T-cell (primary cell): ENCODE data around the gene APRT. TPM values are rescaled to one million over a fixed set of nuclear protein-coding genes. Genes with fewer than 3 reads are reported as not detected.
"Not testable (repeated sequence)": the region's sequence is repeated elsewhere in the genome, so short reads cannot be mapped to it uniquely, and the experiment has no call there.

Experiments used
- ATAC-seq, 4 experiments: fragments of 200-7000 bp in 3 of 4; fragments of 150-1000 bp in 1 of 4; cut with Tn5 transposase; replicated peaks in 1 of 4; 1 replicate in 3 of 4; 2 replicates in 1 of 4; pipeline ENCODE4 v1.10.0; 2021; ENCODE audit warnings: moderate library complexity in 3 of 4, mild to moderate bottlenecking in 2 of 4, moderate number of reproducible peaks in 1 of 4
- CTCF ChIA-PET, 2 donors: fragments of 300-600 bp; sonication (Branson Sonifier 250); formaldehyde crosslinking; loops; one replicate each; lab custom pipeline; 2022; ENCODE audit warnings: antibody characterized with exemption in 2 of 2; lab: Charles Lee
- POLR2A ChIA-PET, 2 donors: fragments of 300-600 bp; sonication (Branson Sonifier 250); formaldehyde crosslinking; loops; one replicate each; lab custom pipeline; 2022; ENCODE audit warnings: antibody characterized with exemption in 2 of 2; lab: Charles Lee
- DNase-seq, 35 experiments: peaks; one replicate each; pipeline versions ENCODE4 v3.0.0 to v3.0.0-alpha.2; 2013 to 2023
- H3K27ac ChIP-seq: one replicate; pipeline ENCODE4 v1.5.1; 2013; ENCODE audit warnings: low read length
- H3K27me3 ChIP-seq, 2 experiments: replicated peaks in 1 of 2; 1 replicate in 1 of 2; 2 replicates in 1 of 2; pipeline versions ENCODE4 v1.6.1 to v1.7.0; 2013; ENCODE audit warnings: low read length in 1 of 2, mixed read lengths in 1 of 2; ENCODE audit not compliant: control insufficient read depth in 2 of 2, insufficient read depth in 2 of 2; ENCODE audit errors: extremely low read depth in 1 of 2
- H3K36me3 ChIP-seq, 2 donors: 1 replicate in 1 of 2; 2 replicates in 1 of 2; pipeline versions ENCODE4 v1.6.1 to v1.7.0; 2013; ENCODE audit warnings: low read length in 1 of 2; ENCODE audit not compliant: control insufficient read depth in 2 of 2, insufficient read depth in 1 of 2; ENCODE audit errors: extremely low read depth in 1 of 2
- H3K4me1 ChIP-seq, 2 experiments: 1 replicate in 1 of 2; 2 replicates in 1 of 2; pipeline versions ENCODE4 v1.6.1 to v1.7.0; 2013; ENCODE audit warnings: low read length in 2 of 2, mixed read lengths in 1 of 2; ENCODE audit not compliant: insufficient read depth in 2 of 2, control insufficient read depth in 1 of 2; ENCODE audit errors: extremely low read depth in 1 of 2
- H3K4me3 ChIP-seq, 2 donors: 1 replicate in 1 of 2; 2 replicates in 1 of 2; pipeline versions ENCODE4 v1.5.1 to v1.7.0; 2013; ENCODE audit warnings: mild to moderate bottlenecking in 2 of 2, low read length in 1 of 2, moderate library complexity in 1 of 2; ENCODE audit not compliant: control insufficient read depth in 1 of 2; ENCODE audit errors: extremely low read depth in 1 of 2
- H3K9me3 ChIP-seq: 2 replicates; pipeline ENCODE4 v1.7.0; 2013
- H3K27ac Mint-ChIP-seq, 2 donors: one replicate each; pipeline ENCODE4 v1.8.0; 2020 to 2021; ENCODE audit warnings: mild to moderate bottlenecking in 2 of 2, mixed read lengths in 2 of 2
- H3K27me3 Mint-ChIP-seq, 2 donors: one replicate each; pipeline ENCODE4 v1.8.0; 2021 to 2022; ENCODE audit warnings: mixed read lengths in 2 of 2
- H3K36me3 Mint-ChIP-seq: one replicate; pipeline ENCODE4 v1.8.0; 2021; ENCODE audit warnings: mixed read lengths
- H3K4me1 Mint-ChIP-seq, 3 donors: one replicate each; pipeline ENCODE4 v1.8.0; 2020 to 2022; ENCODE audit warnings: mixed read lengths in 3 of 3, mild to moderate bottlenecking in 1 of 3
- H3K4me3 Mint-ChIP-seq, 3 donors: one replicate each; pipeline ENCODE4 v1.8.0; 2020 to 2022; ENCODE audit warnings: mild to moderate bottlenecking in 3 of 3, mixed read lengths in 3 of 3, moderate library complexity in 3 of 3
- H3K9me3 Mint-ChIP-seq, 3 donors: one replicate each; pipeline ENCODE4 v1.8.0; 2020 to 2022; ENCODE audit warnings: mixed read lengths in 3 of 3
- WGBS: methylation state at CpG from one replicate; pipeline ENCODE4 v1.1.5; 2013; ENCODE audit warnings: missing lambda C conversion rate; ENCODE audit not compliant: insufficient coverage; 5-methylcytosine and 5-hydroxymethylcytosine counted together
- total RNA-seq, 35 experiments: library from RNA in 6 of 35; stranded (reverse) in 6 of 35; fragments of 120-200 nt in 1 of 35; gene quantifications; one replicate each; pipeline versions ENCODE4 v1.2.1 to v1.2.4 and lab custom pipeline; 2013 to 2026

The APRT gene
- total RNA-seq, 5 donors from 2014 or later (not counting 1 experiment from before 2014, with no cell fraction given) = 166 to 245 (median 228) TPM

GRCh38 chr16:88825146-88825545 is 13.4 kb upstream of the APRT start:
- Mint-ChIP-seq H3K4me3 (no peak overlapping the region), H3K9me3 (no peaks in the 10 kb centered on the region), H3K36me3 (no peaks in the 10 kb centered on the region), H3K27ac (no peak overlapping the region), H3K27me3 (no peaks in the 10 kb centered on the region), H3K4me1 (no peaks in the 10 kb centered on the region)
- no peaks in the 10 kb centered on the region for H3K27me3 ChIP-seq
- CTCF ChIA-PET = no interaction called here
- no peaks in the 10 kb centered on the region for H3K9me3 ChIP-seq
- 97% methylated on average over 6 of the region's 12 CpGs for WGBS
- no peaks in the 10 kb centered on the region for H3K4me1 ChIP-seq
- H3K4me3 ChIP-seq = no peak overlapping the region
- POLR2A ChIA-PET = no interaction called here
- H3K27ac ChIP-seq = no peak overlapping the region
- no peak for DNase-seq
- H3K36me3 ChIP-seq = peaks cover 15 to 20% of the 10 kb centered on the region in 2 donors
- no peak for ATAC-seq

- no peaks in the 10 kb centered on the region for H3K27me3 Mint-ChIP-seq
- Histone ChIP-seq H3K4me3 (no peak overlapping the region), H3K9me3 (no peaks in the 10 kb centered on the region), H3K27me3 (no peaks in the 10 kb centered on the region), H3K4me1 (no peaks in the 10 kb centered on the region), H3K36me3 (peaks cover 15 to 20% of the 10 kb centered on the region in 2 donors), H3K27ac (no peak overlapping the region)
- CTCF ChIA-PET = no interaction called here
- H3K27ac Mint-ChIP-seq = no peak overlapping the region
- H3K4me1 Mint-ChIP-seq = no peaks in the 10 kb centered on the region
- no peaks in the 10 kb centered on the region for H3K36me3 Mint-ChIP-seq
- WGBS = 90% methylated on average over 26 of the region's 33 CpGs
- DNase-seq = no peak
- POLR2A ChIA-PET = no interaction called here
- H3K9me3 Mint-ChIP-seq = no peaks in the 10 kb centered on the region
- no peak for ATAC-seq
- H3K4me3 Mint-ChIP-seq = no peak overlapping the region
Observed at GRCh38 chr16:88824256-88825077, 12.7 kb upstream of the APRT start.

- H3K36me3 ChIP-seq = peaks cover 15 to 17% of the 10 kb centered on the region in 2 donors
Observed at GRCh38 chr16:88823646-88824045, 11.9 kb upstream of the APRT start.

DNA sequence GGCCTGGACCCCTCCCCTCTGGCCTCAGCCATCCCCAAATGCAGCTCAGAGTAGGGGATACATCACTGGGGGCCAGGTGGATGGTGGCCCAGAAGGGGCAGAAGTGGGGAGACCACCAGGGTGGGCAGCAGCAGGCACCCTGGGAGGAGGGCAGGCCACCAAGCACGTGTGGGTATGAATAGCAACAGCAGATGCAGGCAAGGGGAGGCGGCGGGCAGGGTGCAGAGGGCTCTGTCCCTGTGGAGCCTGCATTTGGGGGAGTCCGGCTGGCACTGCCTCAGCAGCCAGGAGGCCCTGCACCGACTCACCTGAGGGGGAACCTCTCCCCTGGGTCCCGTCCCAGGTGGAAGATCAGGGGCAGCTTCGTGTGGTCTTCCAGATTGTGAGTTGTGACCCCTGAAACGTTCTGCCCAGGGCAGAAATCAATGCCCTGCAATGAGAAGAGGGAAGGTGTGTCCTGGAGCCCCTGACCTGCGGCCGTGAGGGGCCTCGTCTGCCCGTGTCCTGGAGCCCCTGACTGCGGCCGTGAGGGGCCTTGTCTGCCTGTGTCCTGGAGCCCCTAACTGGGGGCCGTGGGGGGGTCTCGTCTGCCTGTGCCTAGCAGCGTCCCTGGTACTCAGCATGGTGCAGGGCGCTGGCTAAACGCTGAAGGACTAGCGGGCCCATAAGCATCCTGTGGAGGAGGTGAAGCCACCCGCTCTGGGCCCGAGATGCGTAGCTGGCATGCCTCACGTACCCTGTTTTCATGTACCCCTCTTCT is 10.7 kb upstream of the APRT start:
- Mint-ChIP-seq H3K27me3 (no peaks in the 10 kb centered on the region), H3K9me3 (no peaks in the 10 kb centered on the region), H3K4me1 (no peaks in the 10 kb centered on the region), H3K36me3 (no peaks in the 10 kb centered on the region), H3K4me3 (no peak overlapping the region), H3K27ac (no peak overlapping the region)
- no peaks in the 10 kb centered on the region for H3K9me3 ChIP-seq
- ATAC-seq (no peak), DNase-seq (no peak)
- CTCF ChIA-PET = no interaction called here
- H3K4me3 ChIP-seq = no peak overlapping the region
- H3K36me3 ChIP-seq = peaks cover 12 to 17% of the 10 kb centered on the region in 2 donors
- 93% methylated on average over 23 of the region's 24 CpGs for WGBS
- H3K4me1 ChIP-seq = no peaks in the 10 kb centered on the region
- no peaks in the 10 kb centered on the region for H3K27me3 ChIP-seq
- POLR2A ChIA-PET = no interaction called here
- H3K27ac ChIP-seq = no peak overlapping the region

More at GRCh38 chr16:88823646-88824045, 11.9 kb upstream of the APRT start:
- H3K4me3 Mint-ChIP-seq, H3K27me3 Mint-ChIP-seq, H3K27ac Mint-ChIP-seq, POLR2A ChIA-PET, H3K27ac ChIP-seq, H3K4me1 ChIP-seq, ATAC-seq, H3K27me3 ChIP-seq, H3K9me3 Mint-ChIP-seq, H3K4me1 Mint-ChIP-seq, H3K4me3 ChIP-seq, H3K36me3 Mint-ChIP-seq, CTCF ChIA-PET, H3K9me3 ChIP-seq, DNase-seq: not testable (repeated sequence)
- 95% methylated on average over 22 of the region's 31 CpGs for WGBS

GRCh38 chr16:88821168-88821850 is 9.6 kb upstream of the APRT start:
- Histone ChIP-seq H3K4me1 (no peaks in the 10 kb centered on the region), H3K27ac (no peak overlapping the region), H3K4me3 (no peak overlapping the region), H3K9me3 (no peaks in the 10 kb centered on the region), H3K36me3 (peaks cover 12 to 17% of the 10 kb centered on the region in 2 donors), H3K27me3 (no peaks in the 10 kb centered on the region)
- H3K4me3 Mint-ChIP-seq = no peak overlapping the region
- CTCF ChIA-PET = no interaction called here
- H3K27me3 Mint-ChIP-seq = no peaks in the 10 kb centered on the region
- ATAC-seq (no peak), DNase-seq (no peak)
- POLR2A ChIA-PET = no interaction called here
- 96% methylated on average over 18 of the region's 22 CpGs for WGBS
- no peak overlapping the region for H3K27ac Mint-ChIP-seq
- no peaks in the 10 kb centered on the region for H3K4me1 Mint-ChIP-seq
- no peaks in the 10 kb centered on the region for H3K9me3 Mint-ChIP-seq
- no peaks in the 10 kb centered on the region for H3K36me3 Mint-ChIP-seq

GRCh38 chr16:88820385-88821025 is 8.8 kb upstream of the APRT start:
- no peaks in the 10 kb centered on the region for H3K4me1 Mint-ChIP-seq
- no peaks in the 10 kb centered on the region for H3K36me3 Mint-ChIP-seq
- no peak overlapping the region for H3K27ac Mint-ChIP-seq
- no peaks in the 10 kb centered on the region for H3K27me3 ChIP-seq
- H3K4me3 ChIP-seq = no peak overlapping the region
- POLR2A ChIA-PET = no interaction called here
- peaks cover 12 to 15% of the 10 kb centered on the region in 2 donors for H3K36me3 ChIP-seq
- H3K27ac ChIP-seq = no peak overlapping the region
- CTCF ChIA-PET = no interaction called here
- no peak overlapping the region for H3K4me3 Mint-ChIP-seq
- H3K9me3 ChIP-seq = no peaks in the 10 kb centered on the region
- no peaks in the 10 kb centered on the region for H3K9me3 Mint-ChIP-seq
- ATAC-seq (no peak), DNase-seq (no peak)
- H3K27me3 Mint-ChIP-seq = no peaks in the 10 kb centered on the region
- H3K4me1 ChIP-seq = peaks cover 0 to 6% of the 10 kb centered on the region in 2 experiments
- 87% methylated on average over 19 of the region's 20 CpGs for WGBS
